ENCODE results near the gene NDUFS2. TPM values are rescaled to one million over a fixed set of nuclear protein-coding genes. Genes with fewer than 3 reads are reported as not detected.

Gene NDUFS2
- total RNA-seq, 1 experiment from 2014 or later: 94.9 TPM

DNA sequence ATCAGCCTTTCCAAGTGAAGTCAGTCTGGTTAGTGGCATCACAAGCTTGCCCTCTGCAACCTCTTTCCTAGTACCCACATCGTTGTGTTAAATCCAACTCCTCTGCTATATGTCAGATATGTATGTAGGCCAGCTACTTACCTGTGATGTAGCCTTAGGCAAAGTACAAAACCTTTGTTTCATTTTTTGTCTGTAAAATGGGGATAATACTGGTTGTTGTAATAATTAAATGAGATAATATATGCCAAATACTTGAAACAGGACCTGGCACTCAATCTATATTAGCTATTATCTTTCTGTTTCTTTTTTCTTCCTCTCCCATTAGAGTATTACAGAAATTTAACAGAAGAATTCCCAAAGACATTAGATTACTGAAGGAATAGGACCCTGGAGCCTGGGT, 57.6 kb downstream of the NDUFS2 start:
- Histone ChIP-seq H3K27me3 (ENCODE audit: control insufficient read depth, insufficient read depth, low read length) (peaks cover 22% of the 10 kb centered on the region), H3K9me3 (ENCODE audit: control insufficient read depth, insufficient read depth, low read depth, low read length) (no peaks in the 10 kb centered on the region; the same call in 1 of the 2 replicates), H3K4me3 (ENCODE audit: low read depth in 2 of 2, low read length in 2 of 2) (no peak overlapping the region), H3K36me3 (ENCODE audit: control insufficient read depth, insufficient read depth, low read length) (no peaks in the 10 kb centered on the region), H3K27ac (ENCODE audit: low read length) (no peak overlapping the region), H3K4me1 (ENCODE audit: control insufficient read depth, insufficient read depth, low read length) (no peaks in the 10 kb centered on the region; the same call in 1 of the 2 replicates)
- BruUV-seq (replicated peaks): no TSS peak
- in situ Hi-C loops (cut with HindIII; ENCODE audit: low pct_unique_long_range_greater_than_20kb, low sequenced_read_pairs): no loop called here
- ATAC-seq: no peak
- POLR2A ChIA-PET: no interaction called here
- no peak for DNase-seq (ENCODE audit: low read depth, low spot score)
- no peak for TF ChIP-seq TCF7L2 (IDR thresholded peaks at IDR 0.05; ENCODE audit: low read depth, low read length)
- TF ChIP-seq, protein P1, sequence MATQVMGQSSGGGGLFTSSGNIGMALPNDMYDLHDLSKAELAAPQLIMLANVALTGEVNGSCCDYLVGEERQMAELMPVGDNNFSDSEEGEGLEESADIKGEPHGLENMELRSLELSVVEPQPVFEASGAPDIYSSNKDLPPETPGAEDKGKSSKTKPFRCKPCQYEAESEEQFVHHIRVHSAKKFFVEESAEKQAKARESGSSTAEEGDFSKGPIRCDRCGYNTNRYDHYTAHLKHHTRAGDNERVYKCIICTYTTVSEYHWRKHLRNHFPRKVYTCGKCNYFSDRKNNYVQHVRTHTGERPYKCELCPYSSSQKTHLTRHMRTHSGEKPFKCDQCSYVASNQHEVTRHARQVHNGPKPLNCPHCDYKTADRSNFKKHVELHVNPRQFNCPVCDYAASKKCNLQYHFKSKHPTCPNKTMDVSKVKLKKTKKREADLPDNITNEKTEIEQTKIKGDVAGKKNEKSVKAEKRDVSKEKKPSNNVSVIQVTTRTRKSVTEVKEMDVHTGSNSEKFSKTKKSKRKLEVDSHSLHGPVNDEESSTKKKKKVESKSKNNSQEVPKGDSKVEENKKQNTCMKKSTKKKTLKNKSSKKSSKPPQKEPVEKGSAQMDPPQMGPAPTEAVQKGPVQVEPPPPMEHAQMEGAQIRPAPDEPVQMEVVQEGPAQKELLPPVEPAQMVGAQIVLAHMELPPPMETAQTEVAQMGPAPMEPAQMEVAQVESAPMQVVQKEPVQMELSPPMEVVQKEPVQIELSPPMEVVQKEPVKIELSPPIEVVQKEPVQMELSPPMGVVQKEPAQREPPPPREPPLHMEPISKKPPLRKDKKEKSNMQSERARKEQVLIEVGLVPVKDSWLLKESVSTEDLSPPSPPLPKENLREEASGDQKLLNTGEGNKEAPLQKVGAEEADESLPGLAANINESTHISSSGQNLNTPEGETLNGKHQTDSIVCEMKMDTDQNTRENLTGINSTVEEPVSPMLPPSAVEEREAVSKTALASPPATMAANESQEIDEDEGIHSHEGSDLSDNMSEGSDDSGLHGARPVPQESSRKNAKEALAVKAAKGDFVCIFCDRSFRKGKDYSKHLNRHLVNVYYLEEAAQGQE (IDR thresholded peaks at IDR 0.05; ENCODE audit: insufficient read depth in 1 of 2, low read depth in 2 of 2, low read length in 1 of 2): no peak
- TF ChIP-seq, protein P2, sequence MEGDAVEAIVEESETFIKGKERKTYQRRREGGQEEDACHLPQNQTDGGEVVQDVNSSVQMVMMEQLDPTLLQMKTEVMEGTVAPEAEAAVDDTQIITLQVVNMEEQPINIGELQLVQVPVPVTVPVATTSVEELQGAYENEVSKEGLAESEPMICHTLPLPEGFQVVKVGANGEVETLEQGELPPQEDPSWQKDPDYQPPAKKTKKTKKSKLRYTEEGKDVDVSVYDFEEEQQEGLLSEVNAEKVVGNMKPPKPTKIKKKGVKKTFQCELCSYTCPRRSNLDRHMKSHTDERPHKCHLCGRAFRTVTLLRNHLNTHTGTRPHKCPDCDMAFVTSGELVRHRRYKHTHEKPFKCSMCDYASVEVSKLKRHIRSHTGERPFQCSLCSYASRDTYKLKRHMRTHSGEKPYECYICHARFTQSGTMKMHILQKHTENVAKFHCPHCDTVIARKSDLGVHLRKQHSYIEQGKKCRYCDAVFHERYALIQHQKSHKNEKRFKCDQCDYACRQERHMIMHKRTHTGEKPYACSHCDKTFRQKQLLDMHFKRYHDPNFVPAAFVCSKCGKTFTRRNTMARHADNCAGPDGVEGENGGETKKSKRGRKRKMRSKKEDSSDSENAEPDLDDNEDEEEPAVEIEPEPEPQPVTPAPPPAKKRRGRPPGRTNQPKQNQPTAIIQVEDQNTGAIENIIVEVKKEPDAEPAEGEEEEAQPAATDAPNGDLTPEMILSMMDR (IDR thresholded peaks at IDR 0.05): no peak
- no peak for TF ChIP-seq SIN3A (IDR thresholded peaks at IDR 0.05; ENCODE audit: borderline replicate concordance, insufficient read depth, low read depth, low read length)
- TF ChIP-seq POLR2AphosphoS5 (IDR thresholded peaks at IDR 0.05; ENCODE audit: low read depth, low read length): no peak
- intact Hi-C loops (cut with micrococcal nuclease; ENCODE audit: unreplicated experiment): no loop called here
- CTCF ChIA-PET: no interaction called here

DNA sequence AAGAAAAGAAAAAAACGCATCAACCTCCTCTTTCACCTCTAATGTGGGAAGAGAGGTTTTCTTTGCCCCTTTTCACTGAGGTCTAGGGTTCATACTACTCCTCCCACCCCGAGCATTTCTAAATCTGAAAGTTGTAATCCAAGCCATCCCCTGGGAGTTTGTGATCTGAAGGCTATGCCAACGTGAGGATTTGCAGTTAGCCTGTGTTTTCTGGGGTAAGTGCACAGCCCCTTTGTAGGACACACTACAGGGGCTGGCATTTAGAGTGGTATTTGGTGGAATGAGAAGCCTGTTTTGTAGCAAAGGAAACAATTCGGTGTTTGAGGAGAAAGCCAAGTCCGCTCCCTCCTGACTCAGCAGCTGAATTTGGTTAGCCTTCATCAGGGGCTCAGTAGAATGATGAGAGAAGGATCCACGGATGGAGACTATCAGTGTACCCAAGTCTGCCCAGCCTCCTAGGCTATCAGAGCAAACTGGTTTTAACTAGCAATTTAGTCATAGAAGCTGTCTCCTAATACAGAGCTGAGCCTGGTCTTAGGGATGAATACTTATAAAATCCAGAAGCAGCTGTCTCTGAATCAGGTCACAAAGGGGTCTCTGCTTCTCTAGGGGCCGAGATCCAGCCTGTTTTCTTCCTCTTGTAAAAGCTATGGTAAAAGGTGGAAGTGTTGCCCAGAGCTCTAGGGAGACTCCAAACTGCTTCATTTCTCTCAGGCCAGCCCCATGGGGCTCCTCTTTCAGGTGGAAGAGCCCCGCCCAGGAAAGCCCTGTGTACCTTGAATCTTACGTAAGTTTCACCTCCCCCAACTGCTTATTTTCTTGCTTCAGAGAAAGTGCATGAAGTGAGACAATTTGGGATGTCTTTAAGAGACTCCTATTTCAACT, 58.5 kb downstream of the NDUFS2 start:
- peaks cover 22% of the 10 kb centered on the region for H3K27me3 ChIP-seq (ENCODE audit: control insufficient read depth, insufficient read depth, low read length)

More for the DNA sequence above, 58.5 kb downstream of the NDUFS2 start:
- BruUV-seq (replicated peaks): no TSS peak
- no peak overlapping the region for H3K4me3 ChIP-seq (ENCODE audit: low read depth in 2 of 2, low read length in 2 of 2)
- ATAC-seq (no peak), DNase-seq (ENCODE audit: low read depth, low spot score) (no peak)
- TF ChIP-seq POLR2AphosphoS5 (IDR thresholded peaks at IDR 0.05; ENCODE audit: low read depth, low read length): no peak
- TF ChIP-seq TCF7L2 (IDR thresholded peaks at IDR 0.05; ENCODE audit: low read depth, low read length): no peak
- TF ChIP-seq, protein P2 (IDR thresholded peaks at IDR 0.05): no peak
- no peak for TF ChIP-seq SIN3A (IDR thresholded peaks at IDR 0.05; ENCODE audit: borderline replicate concordance, insufficient read depth, low read depth, low read length)
- TF ChIP-seq, protein P1 (IDR thresholded peaks at IDR 0.05; ENCODE audit: insufficient read depth in 1 of 2, low read depth in 2 of 2, low read length in 1 of 2): no peak
- no peaks in the 10 kb centered on the region; the same call in 1 of the 2 replicates for H3K9me3 ChIP-seq (ENCODE audit: control insufficient read depth, insufficient read depth, low read depth, low read length)
- no peaks in the 10 kb centered on the region for H3K36me3 ChIP-seq (ENCODE audit: control insufficient read depth, insufficient read depth, low read length)
- ChIA-PET POLR2A (no interaction called here), CTCF (no interaction called here)
- in situ Hi-C loops (cut with HindIII; ENCODE audit: low pct_unique_long_range_greater_than_20kb, low sequenced_read_pairs): no loop called here
- intact Hi-C loops (cut with micrococcal nuclease; ENCODE audit: unreplicated experiment): no loop called here
- no peaks in the 10 kb centered on the region; the same call in 1 of the 2 replicates for H3K4me1 ChIP-seq (ENCODE audit: control insufficient read depth, insufficient read depth, low read length)
- H3K27ac ChIP-seq (ENCODE audit: low read length): no peak overlapping the region
